HG02938 (cell line): ENCODE results near the gene BOK.
"Not testable (repeated sequence)": the region's sequence is repeated elsewhere in the genome, so short reads cannot be mapped to it uniquely, and the experiment has no call there.

ENCODE experiments used
- ATAC-seq: cut with Tn5 transposase; IDR thresholded peaks from one replicate; pipeline ENCODE4 v1.9.1; 2021; ENCODE audit warnings: mild to moderate bottlenecking, moderate library complexity; ENCODE audit not compliant: unreplicated experiment

The BOK gene

DNA sequence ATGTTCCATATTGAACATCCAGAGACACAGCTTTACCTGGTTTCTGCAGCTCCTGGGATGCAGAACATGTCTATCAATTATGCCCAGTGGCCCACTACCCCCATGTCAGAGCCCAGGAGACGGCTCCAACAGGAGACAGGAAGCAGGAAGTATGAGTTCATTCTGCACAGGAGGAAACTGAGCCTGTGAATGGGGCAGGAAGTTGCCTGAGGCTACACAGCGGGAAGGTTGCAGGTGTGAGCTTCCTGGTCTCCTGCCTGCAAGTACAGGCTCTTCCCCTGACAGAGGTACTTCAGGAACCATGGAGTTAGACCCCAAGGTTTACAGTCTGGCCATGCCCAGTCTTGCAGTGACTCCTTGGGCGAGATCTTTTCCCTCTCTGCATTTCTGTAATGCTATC is 2.8 kb upstream of the BOK start:
- ATAC-seq = no peak

DNA sequence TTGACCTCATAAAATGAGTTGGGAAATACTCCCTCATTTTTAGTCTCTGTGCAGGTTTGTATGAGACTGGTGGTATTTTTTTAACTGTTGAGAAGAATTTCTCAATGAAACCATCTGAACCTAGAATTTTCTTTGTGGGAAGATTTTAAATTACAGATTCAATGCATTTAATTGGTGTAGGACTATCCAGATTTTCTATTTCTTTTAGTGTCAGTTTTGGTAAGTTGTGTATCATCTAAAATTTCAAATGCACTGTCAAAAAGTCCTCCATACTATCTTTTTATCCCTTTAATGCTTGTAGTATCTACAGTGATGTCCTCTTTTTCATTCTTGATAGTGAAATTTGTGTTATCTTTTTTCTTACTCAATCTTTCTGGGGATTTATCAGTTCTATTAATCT is 1.8 kb upstream of the BOK start:
- ATAC-seq = no peak

DNA sequence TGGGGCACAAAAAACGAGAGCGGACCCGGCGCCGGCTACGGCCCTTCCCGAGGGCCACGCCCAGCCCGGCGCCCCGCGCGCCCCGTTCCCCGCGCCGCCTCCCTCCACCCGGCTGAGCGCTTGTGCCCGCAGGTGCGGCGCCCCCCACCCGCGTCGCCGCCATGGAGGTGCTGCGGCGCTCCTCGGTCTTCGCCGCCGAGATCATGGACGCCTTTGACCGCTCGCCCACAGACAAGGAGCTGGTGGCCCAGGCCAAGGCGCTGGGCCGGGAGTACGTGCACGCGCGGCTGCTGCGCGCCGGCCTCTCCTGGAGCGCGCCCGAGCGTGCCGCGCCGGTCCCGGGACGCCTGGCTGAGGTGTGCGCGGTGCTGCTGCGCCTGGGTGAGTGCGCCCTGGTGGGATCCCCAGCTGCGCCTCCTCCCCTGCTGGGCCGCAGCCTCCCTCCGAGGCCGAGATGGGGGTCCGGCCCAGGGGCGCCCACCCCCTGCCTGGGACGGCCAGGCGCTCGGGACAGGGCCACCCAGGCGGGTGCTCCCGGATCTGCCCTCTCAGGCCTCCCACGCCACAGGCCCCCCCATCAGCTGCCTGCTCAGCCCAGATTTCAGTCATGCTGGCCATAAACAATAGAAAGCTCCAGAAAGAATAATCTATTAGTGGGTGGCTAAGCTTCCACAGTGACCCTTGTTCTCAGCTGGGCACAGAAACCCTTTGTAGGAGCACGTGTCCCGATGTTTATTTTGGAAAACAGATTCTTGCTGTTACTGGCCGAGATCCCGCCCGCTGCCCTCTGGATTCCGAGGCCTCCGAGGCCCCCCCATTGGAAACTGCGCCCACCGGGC is 997 bp downstream of the BOK start:
- ATAC-seq = no peak

DNA sequence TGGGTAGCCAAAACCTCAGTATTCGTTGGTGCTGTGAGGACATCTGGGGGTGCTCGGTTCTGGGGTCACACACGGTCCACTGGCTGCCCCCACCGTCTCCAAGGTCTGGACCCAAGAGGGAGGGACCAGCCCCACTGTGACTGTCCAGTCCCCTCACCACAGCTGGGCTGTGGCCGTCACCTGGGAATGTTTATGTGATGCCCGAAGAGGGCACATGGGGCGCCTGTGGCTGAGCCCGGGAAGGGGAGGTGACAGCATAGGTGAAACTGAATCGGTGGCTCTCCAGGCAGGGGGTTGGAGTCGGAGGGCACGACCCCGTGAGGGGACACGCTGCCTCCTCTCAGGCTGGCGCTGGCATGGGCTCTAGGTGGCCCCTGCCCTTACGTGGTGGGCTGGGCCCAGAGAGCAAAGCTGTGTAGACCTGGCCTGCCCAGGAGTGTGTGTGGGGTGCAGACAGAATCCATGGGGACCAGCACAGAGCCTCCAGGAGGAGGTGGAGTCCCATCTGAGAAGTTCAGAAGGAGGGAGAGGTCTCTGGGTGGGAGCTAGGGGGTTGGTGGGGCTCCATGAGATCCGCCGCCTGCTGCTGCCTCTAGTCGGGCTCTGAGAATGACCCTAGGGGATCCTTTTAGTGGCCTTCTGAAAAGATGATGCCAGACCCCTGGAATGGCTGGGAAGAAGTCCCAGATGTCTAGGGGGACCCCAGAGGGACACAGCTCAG is 1.8 kb downstream of the BOK start:
- no peak for ATAC-seq

DNA sequence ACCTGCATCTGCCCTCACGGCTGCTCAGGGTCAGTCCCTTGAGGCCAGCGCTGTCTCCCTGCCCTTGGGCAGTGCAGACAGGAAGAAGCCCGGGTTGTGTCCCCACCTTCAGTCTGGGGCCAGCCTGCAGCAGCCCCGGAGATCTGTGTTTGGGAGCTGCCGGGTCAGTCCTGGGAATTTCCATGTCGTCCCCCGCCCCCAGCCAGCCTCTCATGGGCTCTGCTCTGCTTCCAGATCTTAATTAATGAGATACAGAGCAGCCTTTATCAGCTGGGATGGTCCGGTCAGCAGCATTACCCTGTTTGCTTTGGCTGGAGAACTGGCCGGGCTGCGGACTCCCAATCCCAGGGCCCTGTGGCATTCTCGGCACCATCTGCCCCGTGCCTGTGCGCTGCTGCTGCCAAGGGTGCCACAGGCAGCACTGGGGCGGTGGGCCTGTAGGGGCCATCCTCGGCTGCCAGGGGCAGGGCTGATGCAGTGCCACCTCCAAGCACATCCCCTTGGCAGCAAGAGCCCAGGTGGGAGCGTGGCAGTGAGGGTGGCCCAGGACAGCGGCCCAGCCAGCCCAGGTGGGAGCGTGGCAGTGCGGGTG is 2.4 kb downstream of the BOK start:
- no peak for ATAC-seq

DNA sequence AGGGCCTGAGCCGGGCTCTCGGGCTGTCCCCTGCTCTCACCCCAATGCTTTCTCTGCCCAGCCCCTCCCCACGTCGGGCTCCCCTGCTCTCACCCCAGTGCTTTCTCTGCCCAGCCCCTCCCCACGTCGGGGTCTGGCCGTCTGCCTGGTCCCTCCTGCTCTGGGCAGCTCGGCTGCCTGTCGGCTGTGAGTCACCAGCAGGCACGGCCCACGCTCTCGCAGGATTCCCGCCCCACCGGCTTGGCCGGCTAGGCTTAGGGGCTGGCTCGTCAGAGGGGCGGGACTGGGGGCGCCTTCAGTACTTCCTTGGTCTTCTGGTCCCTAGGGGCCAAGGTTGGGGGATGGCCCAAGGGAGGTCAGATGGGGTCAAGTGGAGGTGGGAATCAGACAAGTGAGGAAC is 3.3 kb downstream of the BOK start:
- no peak for ATAC-seq

DNA sequence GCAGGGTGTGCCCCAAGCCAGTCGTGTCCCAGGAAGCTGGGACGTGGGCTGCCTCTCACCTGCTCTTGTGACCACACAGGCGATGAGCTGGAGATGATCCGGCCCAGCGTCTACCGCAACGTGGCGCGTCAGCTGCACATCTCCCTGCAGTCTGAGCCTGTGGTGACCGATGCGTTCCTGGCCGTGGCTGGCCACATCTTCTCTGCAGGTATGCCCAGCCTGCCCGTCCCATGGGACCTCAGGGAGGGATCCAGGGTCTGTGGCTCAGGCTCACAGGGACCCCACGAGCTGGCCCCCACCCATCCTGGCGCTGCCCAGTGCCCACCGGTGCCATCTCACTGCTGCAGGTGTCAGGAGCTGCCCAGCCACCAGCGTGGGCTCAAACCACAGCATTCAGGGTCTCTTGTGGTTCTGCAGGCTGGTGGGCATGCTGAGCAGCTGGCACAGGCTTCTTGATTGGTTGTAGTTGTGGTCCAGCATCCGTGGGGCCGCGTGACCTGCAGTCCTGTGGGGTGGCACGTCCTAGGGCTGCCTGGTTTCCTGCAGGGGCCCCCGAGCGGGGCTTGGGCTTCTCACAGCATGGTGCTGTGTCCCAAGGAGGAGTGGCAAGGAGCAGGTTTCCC is 3.8 kb downstream of the BOK start:
- no peak for ATAC-seq

DNA sequence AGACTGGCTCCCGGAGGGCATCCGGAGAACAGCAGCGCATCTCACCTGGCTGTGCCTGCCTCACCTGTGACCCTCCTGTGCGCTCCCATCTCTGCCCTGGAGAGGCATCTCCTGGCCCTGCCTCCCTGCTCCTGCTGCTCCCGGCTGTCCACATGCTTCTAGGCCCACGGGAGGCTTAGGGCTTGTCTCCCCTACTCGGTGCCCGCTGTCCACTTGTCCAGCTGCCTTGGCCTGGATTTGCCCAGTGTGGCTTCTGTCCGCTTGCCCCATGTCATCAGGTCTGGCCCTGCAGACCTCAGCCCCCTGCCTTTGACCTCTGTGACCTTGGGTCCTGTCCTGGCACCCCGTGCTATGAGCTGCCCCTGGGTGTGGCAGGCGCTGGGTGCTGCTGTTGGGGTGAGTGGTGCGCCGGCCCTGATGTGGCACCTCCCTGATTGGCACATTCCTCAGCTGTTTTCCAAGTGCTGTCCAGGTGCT is 4.5 kb downstream of the BOK start:
- no peak for ATAC-seq

DNA sequence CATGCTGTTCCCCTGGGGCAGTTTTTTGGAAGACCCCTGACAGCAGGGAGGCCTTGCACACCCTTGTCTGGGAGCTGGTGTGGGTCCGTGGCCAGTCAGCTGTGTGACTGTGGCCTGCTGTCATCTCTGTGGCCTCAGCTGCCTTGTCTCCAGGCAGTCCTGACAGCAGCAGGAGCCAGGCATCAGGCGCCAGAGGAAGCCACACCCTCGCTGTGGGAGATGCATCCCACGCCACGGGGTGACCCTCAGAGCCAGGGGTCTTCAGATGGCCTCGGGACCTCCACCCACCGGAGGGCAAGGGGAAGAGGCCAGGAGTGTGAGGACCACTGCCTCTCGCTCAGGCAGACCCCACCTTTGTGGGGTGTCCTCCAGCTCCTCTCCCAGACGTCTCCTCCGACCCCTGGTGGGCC is 5.0 kb downstream of the BOK start:
- ATAC-seq = no peak

DNA sequence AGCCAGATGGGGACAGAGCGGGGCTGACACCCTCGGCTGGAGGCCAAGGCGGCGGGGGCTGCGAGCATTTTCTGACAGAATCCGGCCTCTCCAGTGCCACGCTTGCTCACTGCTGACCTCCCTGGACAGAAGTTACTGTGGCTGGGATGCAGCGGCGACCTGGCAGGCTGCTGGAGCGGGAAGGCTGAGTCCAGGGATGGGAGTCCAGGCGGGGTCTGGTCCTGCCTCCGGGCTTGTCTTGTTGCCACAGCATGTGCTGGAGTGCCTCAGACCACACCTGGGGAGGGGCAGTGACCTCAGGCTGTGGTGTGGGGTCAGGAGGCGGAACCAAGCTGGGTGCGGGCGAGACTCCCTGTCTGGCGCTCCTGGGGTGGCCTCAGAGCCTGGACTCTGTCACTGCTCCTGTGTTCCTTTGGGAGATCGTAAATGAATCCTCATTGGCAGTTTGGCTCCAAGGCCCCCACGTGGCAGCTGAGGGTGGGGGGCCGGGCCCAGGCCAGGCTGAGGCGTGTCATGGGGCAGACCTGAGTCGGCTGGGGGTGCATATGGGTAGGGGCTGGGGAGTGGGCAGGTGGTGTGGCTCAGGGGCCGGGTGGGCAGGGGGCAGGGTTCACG is 5.5 kb downstream of the BOK start:
- ATAC-seq = no peak

DNA sequence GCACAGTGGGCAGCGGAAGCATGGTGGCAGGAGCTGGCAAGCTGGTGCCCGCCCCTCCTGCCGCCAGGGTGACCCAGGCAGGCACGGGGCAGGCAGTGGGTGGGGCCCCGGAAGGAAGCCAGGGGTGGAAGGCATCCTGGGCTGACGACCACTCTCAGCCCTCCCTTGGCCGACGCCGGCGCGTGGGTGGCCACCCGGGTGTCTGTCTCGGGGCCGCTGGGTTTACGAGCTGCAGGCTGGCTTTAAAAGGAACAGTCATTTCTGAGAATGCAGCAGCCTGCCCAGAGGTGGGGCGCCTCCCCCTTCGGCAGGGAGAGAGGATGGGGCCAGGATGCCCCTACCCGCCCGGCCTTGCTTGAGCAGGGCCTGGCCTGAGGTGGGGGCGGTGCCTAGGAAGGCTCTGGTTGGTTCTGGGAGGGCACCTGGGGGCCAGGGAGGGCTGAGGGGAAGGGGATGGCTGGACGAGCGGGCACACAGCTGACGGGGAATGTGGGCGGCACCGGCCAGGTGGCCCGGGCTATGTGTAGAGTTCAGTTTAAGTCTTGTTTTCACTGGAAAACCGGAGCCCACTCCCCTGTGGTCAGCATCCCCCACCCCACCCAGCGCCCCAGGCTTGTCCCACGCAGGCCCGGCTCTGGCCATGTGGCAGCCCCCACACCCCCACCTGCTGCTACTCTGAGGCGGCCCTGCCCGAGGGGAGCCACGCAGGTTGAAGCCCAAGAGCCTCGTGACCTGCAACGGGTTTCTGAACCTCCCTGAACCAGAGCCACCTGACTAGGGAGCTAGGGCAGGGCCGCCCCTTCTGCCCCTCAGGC is 6.3 kb downstream of the BOK start:
- no peak for ATAC-seq

DNA sequence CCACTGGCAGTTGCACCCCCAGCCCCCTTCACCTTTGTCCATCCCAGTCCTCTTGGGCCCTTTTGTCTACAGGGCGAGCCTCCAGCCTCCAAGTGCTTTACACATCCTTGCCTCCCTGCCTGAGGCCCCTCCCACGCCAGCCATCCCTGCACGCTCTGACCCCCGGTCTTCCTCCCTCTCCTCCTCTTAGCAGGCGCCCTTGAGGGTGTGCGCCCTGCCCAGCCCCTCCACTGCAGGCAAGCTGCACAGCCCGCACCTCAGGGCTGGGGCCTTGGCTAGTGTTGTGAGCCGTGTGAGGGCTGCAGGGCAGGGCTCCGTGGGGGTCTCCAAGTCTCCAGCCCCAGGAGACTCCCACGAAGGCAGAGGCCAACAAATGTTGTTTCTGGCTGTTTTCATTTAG is 6.9 kb downstream of the BOK start:
- ATAC-seq = no peak

DNA sequence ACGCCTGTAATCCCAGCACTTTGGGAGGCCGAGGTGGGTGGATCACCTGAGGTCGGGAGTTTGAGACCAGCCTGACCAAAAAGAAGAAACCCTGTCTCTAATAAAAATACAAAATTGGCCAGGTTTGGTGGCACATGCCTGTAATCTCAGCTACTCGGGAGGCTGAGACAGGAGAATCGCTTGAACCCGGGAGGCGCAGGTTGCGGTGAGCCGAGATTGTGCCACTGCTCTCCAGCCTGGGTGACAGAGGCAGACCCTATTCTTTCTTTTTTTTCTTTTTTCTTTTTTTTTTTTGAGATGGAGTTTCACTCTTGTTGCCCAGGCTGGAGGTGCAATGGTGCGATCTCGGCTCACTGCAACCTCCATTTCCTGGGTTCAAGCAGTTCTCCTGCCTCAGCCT is 7.5 kb downstream of the BOK start:
- not testable (repeated sequence) for ATAC-seq

DNA sequence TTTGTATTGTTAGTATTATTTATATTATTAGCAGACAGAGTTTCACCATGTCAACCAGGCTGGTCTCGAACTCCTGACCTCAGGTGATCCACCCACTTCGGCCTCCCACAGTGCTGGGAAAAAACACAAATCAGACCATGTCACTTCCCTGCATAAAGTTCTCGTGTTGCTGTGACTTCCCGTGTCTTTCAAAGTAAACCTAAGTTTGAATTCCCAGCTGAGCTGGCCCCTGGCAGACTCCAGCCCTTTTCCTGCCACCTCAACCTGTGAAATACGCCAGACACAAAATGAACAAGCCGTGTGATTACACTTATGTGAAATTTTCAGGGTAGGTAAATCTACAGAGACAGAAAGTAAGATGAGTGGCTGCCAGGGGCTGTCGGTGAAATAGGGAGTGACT is 7.9 kb downstream of the BOK start:
- ATAC-seq = no peak

DNA sequence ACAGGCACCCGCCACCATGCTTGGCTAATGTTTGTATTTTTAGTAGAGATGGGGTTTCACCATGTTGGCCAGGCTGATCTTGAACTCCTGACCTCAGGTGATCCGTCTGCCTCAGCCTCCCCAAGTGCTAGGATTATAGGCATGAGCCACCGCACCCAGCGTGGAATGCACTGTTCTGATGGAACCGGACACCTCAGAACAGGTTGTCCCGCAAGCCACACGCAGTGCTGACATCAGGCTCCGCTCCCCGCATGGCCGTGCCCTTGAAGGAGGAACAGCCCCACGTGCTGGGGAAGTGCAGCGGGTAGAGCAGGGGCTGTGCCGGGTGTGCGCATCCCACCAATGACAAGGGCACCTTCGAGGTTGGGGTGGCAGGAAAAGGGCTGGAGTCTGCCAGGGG is 8.7 kb downstream of the BOK start:
- not testable (repeated sequence) for ATAC-seq

DNA sequence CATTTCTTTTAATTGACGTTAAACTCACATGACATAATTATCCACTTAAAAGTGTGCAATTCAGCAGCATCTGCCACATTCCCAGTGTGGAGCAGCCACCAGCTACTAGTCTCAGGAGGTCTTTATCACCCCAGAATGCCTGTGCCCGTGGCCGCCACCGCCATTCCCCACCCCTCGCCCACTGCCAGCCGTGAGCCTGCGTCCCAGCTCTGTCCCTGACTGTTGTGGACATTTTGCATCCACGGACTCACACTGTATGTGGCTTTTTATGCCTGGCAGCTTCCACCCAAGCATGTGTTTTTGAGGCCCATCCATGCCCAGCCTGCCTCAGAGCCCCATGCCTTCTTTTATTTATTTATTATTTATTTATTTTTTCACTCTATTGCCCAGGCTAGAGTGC is 9.2 kb downstream of the BOK start:
- ATAC-seq = no peak

DNA sequence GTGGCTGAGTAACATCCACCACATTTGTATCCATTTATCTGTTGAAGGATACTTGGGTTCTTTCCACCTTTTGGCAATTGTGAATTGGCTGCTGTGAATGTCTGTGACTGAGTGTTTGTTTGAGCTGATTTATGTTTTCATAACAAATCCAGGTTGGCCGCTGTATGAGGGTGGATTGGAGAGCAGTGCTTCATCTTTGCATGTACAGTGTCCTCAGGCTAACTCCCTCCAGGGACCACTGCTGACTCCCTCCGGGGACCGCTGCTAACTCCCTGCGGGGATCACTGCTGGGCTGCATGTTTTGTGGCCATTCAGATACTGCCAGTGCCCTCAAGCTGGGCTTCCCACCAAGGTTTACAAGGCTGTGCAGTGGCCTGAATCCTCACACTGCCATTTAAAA is 10.2 kb downstream of the BOK start:
- no peak for ATAC-seq

DNA sequence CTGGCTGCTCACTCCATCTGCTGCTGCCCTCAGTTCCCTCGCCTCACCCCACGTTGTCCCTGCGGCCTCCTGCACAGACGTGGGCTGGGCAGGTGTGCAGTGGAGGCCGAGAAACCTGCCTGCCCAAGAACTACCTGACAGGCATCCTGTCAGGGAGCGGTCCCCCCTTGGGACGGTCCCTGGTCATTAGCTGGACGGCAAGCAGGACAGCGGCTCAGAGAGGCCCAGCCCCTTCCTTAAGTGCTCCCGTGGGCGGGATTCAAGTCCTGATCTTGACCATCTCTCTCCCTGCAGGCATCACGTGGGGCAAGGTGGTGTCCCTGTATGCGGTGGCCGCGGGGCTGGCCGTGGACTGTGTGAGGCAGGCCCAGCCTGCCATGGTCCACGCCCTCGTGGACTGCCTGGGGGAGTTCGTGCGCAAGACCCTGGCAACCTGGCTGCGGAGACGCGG is 11.3 kb downstream of the BOK start:
- ATAC-seq = no peak

DNA sequence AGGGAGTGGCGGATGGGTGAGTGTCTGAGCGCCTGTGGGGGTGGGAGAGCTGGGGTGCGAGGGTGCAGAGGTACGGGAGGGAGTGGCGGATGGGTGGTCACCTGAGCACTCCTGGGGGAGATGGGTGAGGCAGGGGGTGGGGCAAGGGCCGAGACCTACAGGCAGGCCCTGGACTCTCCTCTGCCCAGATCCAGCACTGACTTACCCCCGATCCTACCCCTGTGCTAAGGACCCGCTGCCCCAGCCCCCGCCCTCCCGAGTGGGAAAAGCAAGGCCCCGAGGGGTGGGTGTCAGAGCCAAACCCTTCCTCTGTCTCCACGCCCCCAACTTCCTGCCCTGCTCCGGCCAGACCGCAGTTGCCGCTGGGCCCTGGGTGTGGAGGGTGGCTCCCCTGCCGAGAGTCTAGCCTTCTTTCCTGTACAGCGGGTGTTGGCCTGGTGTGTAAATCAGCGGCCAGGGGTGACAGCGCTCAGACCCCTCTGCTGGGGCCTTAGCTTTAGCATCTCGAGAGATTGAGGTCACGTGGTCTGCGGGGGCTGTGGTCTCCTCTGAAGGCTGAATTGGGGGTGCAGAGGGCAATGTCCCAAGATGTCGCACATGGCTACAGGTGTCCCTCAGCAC is 12.5 kb downstream of the BOK start:
- ATAC-seq = no peak
